ENCODE results near the gene PPFIA1. TPM values are rescaled to one million over a fixed set of nuclear protein-coding genes. Genes with fewer than 3 reads are reported as not detected.
A peak's percentile ranks its signal among the peaks of the same experiment; 100 is the strongest.
"Not testable (repeated sequence)": the region's sequence is repeated elsewhere in the genome, so short reads cannot be mapped to it uniquely, and the experiment has no call there.

Gene PPFIA1
- polyA plus RNA-seq, 4 donors: 41.0 to 63.0 (median 49.5) TPM

DNA sequence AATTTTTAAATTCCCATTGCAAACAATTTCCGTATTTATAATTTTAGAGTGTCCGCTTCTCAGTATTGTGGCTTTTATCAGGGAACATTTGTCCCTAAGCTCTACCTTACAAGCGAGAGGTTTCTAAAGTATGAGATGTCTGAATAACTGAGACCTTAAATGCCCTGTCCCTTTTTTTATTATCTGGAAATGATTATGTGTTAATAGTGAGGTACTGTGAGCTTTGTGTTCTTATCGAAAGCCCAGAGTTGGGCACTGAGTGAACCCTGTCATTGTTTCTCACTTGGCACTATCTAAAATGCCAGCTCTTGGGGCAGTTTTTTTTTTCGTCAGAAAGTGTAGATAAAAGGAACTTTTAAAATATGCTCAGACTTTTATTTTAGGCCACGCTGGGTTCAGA is 137.3 kb downstream of the PPFIA1 start:
- no peak for DNase-seq (ENCODE audit: low read depth in 4 of 4, low spot score in 2 of 4)

DNA sequence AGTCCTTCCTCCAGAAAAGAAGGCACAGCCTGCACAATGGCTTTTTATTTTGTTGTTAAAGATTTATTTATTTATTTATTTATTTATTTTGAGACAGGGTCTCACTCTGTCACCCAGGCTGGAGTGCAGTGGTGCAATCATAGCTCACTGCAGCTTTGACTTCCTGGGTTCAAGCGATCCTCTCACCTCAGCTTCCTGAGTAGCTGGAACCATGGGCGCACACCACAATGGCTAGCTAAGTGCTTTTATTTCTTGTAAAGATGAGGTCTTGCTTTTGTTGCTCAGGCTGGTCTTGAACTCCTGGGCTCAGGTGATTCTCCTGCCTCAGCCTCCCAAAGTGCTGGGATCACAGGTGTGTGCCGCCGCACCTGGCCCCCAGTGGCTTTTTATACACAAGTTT is 137.8 kb downstream of the PPFIA1 start:
- not testable (repeated sequence) for DNase-seq (ENCODE audit: low read depth in 4 of 4, low spot score in 2 of 4)

DNA sequence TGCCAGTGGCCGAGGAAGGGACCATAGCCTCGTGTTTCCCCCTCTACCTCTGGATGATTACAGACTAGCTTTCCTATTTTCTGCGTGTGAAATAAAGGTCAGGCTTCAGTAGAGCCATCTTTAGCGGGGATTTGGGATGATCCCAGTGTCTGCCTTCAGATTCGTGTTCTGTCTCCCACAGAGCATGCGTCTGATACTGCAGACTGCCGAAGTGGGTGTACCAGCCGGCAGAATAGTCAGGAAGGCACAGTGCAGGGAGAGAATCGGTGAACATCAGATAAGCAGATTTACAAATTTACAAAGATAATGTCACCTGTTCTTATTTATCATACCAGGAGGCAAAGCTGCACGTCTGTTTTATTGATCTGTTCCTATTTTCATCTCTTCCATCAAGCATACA is 138.9 kb downstream of the PPFIA1 start:
- no peak for DNase-seq (ENCODE audit: low read depth in 4 of 4, low spot score in 2 of 4)

DNA sequence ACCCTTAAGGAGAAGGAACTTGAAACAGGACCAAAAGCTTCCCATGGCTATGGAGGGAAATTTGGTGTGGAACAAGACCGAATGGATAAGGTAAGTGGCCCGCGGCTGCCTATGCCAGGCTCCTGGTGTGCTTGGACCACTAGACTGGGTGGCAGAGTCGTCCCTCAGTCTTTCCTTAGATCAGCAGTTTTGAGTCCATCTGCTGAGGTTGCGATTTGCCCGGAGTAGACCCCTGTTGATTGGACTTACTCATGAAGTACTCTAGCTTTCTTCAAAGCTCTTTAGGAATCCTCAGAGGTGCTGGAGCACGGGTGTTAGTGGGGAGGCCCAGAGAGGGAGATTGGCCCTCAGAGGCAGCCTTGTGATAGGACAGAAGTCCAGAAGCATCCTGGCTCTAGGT is 139.4 kb downstream of the PPFIA1 start:
- no peak for DNase-seq (ENCODE audit: low read depth in 4 of 4, low spot score in 2 of 4)

DNA sequence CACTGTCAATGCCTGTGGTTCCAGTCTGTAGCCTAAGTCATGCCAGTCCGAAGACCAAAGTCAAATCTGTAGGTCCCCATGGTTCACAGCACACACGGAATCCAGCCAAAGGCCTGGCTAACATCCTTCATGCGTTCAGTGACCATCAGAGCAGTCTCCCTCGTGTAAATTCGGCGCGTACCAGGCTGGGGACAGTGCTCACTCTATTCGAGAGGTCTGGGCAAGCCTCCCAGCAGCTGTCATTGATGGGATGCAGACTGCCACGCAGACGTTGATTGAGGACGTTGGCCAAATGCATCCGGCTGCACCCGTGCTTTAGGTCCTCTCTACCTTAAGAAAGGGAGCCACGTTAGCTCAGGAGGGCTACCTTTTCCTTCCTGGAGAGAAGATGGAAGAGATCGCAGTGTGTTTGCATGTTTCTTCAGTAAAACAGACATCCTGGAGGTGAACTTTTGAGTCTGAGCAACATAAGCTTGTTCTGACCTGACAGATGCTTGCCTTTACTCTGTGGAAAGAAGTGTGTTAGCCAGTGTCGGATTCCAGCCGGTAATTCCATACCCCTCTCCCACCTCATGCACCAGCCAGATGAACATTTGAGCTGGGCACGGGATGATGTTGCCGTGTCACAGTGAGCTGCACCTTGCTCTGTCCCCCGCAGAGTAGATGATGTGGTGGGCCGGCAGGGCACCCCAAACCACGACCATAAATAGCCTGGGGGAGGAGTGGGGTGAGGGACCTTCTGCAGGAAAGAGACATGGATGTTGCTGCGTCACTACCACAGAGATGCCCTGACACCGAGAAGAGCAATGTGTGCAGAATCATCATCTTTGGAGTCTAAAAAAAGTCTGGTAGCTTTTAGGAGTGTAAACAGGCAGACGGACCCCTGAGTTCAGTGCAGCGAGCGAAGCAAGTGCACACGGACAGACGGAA is 140.1 kb downstream of the PPFIA1 start:
- peak in 3 of 4 donors; percentile 29 to 31 (median 29) for DNase-seq (ENCODE audit: low read depth in 4 of 4, low spot score in 2 of 4)

DNA sequence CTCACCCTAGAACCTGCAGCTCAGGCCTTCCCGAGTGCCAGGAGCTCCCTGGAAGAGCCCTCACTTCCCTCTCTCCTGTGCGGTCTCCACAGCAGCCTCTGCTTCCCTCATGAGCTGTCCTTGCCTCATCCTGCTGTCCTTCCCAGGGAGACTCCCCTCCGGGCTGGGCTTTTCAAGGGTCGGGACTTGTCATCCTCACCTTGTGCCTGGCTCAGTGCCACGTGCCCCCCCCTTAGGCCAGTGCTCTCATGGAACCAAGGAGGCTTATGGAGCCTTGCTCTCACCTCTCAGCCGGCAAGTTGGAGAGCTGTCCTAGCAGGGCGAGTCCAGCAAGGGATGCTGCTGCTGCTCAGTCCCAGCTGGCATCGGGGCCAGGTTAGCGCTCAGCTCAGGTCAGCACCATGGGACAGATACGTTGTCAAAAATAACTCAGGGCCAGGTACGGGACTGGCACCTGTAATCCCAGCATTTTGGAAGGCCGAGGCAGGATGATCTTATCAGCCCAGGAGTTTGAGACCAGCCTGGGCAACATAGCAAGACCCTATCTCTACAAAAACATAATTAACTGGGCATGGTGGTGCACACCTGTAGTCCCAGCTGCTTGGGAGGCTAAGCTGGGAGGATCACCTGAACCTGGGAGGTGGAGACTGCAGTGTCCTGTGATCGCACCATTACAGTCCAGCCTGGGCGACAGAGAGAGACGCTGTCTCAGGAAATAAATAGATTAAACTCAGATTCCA is 141.4 kb downstream of the PPFIA1 start:
- DNase-seq (ENCODE audit: low read depth in 4 of 4, low spot score in 2 of 4): no peak

DNA sequence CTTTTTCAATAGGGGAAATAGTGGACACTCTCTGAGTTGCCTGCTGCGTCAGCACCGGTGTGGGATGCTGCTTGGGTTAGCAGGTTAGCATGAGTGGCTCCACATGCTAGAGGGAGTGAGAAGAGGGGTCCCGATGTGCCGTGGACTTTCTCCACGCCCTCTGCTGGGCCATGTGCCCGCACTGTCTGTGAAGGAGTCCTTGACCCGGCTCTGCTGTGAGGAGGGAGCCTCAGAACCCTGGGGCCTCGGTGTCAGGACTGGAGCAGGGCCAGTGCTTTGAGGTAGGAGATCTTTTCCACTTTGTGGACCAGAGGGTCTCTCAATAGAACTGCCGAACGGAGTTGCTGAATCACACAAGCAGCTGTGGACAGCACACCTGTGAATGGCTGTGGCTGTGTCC is 142.7 kb downstream of the PPFIA1 start:
- DNase-seq (ENCODE audit: low read depth in 4 of 4, low spot score in 2 of 4): no peak

DNA sequence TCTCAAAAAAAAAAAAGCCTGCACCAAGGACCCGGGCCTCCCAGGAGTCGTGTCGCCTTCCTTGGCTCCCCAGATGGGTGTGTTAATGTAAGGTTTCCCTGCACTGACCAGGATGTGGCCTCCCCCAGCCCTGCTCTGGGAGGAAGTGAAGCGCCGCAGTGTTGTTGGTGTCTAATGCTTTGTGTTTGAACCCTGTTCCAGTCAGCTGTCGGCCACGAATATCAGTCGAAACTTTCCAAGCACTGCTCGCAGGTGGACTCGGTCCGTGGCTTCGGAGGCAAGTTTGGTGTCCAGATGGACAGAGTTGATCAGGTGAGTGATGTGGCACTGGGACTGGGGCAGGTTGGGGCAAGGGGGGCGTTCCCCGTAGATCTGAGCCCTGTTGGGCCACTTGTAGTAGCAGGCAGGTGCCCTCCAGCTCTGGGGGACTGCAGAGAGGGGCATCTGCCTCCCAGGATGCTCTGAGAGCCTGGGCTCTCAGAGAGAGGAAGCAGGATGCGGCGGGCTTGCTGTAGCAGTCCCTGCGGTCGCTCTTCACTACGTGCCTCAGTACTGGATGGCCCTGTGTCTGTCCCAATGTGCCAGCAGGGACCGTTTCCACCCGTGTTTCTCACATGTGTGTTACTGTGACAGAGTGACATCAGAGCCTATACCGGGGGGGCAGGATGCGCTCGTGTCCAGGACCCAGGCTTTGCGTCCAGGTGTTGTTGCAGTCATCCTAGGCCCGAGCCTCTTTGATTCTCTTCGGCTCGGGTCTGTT is 144.0 kb downstream of the PPFIA1 start:
- DNase-seq (ENCODE audit: low read depth in 4 of 4, low spot score in 2 of 4): no peak

DNA sequence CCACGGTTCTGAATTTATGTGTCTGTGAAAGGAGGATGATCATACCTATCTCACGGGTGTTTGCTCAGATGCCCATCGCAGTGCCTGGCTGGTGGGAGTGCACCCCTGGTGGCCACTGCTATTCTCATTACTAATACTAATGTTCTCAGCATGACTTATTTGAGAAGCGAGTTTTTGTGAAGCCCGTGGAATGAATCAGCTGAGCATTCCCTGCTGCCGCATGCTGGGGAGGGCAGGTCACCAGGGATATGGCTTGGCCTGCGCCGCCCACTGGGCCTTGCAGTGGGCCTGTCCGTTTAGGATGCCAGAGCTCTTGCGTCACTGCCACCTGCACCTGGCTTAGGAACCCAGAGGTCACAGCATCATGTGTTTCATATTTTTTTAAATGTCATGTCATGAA is 144.7 kb downstream of the PPFIA1 start:
- DNase-seq (ENCODE audit: low read depth in 4 of 4, low spot score in 2 of 4): no peak

DNA sequence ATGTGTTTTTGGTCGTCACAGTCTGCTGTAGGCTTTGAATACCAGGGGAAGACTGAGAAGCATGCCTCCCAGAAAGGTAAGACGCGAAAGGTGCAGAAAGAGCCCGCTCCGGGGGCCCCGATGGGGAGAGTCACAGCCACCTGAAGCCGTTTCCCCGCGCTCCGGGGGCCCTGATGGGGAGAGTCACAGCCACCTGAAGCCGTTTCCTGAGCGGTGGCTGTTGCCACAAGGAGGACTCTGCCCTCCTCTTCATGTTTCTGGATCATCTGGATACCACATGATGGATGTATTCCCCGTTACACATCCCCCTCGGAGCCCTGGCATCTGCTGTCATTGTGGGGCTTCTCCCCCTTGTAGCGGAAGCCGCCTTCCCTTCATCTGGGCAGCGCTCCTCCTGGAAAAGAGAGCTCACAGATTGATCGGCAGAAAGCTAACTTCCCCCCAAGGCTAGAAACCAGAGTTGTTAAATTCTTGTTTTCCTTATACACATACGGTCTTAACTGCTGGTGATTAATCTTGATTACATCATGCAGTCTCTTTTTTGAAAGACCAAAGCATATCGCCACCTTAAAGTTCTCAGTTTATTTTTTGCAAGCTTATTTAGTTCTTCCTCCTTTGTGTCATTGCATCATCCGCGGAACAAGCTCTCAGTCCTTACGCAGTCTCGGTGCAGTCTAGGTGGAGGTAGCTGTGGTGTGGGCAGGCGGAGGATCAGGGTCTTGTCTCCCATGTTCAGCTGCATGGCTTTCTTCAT is 145.3 kb downstream of the PPFIA1 start:
- DNase-seq (ENCODE audit: low read depth in 4 of 4, low spot score in 2 of 4): no peak

DNA sequence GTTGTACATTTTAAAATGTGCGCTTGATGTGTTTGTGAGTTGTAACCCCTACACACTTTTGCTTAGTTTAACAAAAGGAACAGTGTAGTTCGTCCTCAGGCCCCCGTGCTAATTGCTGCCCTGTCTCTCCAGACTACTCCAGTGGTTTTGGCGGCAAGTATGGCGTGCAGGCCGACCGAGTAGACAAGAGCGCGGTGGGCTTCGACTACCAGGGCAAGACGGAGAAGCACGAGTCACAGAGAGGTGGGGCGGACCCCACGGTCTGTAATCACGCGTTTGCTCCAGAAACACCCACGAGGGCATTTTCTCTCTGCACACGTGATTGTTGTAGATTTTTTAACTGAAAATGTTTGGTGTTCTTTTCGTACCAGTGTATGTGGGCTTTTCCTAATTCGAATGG is 146.4 kb downstream of the PPFIA1 start:
- no peak for DNase-seq (ENCODE audit: low read depth in 4 of 4, low spot score in 2 of 4)

DNA sequence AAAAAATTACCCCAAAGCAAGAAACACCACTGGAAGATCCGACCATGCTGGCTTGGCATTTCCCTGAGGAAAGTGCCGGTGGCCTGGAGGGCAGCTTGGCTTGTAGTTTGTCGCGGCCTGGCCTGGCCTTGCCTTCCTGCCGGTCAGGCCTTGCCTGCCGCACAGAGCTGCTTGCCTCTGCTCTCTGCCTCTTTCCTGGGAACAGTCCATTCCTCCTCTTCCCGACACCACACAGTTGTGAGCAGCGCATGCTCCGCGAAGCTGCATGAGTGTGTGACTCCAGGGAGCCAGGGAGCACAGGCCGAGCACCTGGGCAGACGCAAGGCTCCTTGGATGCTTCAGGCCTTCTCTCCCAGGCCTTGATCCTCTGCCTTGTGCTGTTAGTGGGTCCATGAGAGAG is 147.6 kb downstream of the PPFIA1 start:
- DNase-seq (ENCODE audit: low read depth in 4 of 4, low spot score in 2 of 4): no peak

DNA sequence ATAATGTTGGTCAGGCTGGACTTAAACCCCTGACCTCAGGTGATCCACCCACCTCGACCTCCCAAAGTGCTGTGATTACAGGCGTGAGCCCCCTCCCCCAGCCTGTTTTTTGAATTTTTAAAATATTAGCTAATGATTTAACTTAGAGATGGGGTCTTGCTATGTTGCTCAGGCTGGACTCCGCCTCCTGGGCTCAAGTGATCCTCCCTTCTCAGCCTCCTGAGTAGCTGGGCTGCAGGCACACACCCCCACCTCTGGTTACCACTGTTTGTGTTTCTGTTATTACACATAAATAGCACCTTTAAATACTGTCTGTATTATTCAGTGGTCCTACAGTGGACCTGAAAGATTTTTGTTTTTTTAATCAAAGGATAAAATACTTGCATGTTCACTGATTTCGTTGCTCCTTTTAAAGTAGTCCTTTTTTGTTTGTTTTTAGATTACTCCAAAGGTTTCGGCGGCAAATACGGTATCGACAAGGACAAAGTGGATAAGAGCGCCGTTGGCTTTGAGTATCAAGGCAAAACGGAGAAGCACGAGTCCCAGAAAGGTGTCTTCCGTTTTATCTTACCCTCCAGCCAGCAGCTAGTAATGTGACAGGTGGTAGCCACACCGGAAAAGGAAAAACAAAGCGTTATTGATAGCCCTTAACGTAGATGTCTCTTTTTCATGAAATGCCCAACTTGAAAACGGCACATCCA is 149.0 kb downstream of the PPFIA1 start:
- no peak for DNase-seq (ENCODE audit: low read depth in 4 of 4, low spot score in 2 of 4)

DNA sequence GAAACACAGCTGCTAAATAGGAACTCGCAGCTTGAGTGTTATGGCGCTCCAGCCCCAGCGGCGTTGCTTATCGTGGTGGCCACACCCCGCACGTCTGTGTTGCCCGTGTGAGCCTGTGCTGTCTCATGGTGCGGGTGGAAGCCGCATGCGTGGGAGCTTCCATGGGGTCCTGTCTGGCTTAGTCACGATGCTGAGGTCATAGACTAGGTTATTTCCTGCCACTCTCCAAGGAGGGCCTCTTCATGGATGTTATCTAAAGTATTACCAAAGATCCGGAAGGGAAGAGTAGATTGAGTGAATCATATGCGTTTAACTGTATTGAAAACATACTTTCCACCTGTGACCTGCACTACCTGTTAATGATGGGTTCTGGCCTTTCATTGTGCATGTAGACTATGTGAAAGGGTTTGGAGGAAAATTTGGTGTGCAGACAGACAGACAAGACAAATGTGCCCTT is 149.5 kb downstream of the PPFIA1 start:
- no peak for DNase-seq (ENCODE audit: low read depth in 4 of 4, low spot score in 2 of 4)

DNA sequence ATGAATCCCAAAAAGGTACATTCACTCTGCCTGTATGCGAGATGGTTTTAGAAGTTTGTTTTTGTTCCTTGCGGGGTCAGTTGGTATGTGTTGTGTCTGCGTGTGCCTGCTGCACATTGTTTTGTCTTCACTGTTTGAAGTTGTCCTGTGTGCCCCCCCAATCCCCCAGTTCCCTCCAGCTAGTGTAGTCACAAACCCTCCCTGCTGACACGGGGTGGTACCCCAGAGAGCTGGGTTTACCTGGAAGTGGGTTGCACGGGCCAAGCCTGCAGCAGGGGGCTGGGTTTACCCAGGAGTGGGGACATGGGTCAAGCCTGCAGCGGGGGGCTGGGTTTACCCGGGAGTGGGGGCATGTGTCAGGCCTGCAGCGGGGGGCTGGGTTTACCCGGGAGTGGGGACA is 150.0 kb downstream of the PPFIA1 start:
- DNase-seq (ENCODE audit: low read depth in 4 of 4, low spot score in 2 of 4): no peak

DNA sequence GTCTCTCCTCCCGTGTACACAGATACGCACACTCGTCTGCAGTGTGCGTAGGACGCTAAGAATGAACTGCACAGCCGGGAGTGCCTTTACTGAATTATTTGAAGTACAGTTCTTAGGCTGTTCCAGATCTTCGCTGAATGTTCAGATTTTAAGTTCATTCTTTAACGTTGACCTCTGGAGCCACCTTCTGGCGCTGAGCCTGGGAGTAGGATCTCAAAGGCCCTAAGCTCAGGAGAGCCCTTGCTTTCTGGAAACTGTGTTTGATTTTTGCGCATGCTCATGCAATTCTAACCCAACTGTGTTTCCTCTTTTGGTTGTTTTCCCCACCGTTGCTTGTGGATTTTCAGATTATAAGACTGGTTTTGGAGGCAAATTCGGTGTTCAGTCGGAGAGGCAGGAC is 150.6 kb downstream of the PPFIA1 start:
- DNase-seq (ENCODE audit: low read depth in 4 of 4, low spot score in 2 of 4): no peak

DNA sequence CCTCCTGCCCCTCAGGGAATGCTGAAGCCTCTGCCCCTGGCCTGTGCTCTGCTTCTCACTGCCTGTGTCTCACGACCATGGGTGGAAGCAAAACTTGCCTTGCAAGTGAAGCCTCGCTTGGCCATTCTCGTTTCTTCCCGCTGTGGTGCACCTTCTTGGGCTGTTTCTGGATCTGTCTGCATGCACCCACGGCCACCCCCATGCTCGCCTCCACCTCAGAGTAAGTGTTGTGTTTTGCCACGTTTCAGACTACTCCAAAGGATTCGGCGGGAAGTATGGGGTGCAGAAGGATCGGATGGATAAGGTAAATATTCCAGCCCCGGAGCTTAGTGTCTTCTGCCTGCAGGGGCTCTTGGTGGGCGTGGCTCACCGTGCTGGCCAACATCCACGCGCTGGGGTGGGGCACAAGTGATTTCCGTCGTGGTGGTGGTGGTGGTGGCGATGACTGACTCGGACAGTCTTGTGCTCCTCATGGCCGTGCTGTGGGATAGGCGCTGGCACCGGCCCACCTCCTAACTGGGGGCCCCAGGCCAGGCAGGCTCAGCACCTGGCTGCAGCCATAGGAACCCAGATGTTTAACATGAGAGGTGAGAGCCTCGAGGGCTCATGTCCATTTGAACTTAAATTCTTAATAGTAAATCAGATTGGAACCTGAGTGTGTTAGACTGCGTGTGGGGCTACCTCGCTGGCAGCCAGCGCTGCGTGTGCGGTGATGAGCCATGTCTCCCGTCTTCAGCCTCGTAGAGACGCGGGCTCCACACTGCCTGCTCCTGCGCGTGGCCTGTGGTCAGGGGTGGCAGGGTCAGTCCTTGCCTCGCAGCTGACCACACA is 152.4 kb downstream of the PPFIA1 start:
- no peak for DNase-seq (ENCODE audit: low read depth in 4 of 4, low spot score in 2 of 4)

DNA sequence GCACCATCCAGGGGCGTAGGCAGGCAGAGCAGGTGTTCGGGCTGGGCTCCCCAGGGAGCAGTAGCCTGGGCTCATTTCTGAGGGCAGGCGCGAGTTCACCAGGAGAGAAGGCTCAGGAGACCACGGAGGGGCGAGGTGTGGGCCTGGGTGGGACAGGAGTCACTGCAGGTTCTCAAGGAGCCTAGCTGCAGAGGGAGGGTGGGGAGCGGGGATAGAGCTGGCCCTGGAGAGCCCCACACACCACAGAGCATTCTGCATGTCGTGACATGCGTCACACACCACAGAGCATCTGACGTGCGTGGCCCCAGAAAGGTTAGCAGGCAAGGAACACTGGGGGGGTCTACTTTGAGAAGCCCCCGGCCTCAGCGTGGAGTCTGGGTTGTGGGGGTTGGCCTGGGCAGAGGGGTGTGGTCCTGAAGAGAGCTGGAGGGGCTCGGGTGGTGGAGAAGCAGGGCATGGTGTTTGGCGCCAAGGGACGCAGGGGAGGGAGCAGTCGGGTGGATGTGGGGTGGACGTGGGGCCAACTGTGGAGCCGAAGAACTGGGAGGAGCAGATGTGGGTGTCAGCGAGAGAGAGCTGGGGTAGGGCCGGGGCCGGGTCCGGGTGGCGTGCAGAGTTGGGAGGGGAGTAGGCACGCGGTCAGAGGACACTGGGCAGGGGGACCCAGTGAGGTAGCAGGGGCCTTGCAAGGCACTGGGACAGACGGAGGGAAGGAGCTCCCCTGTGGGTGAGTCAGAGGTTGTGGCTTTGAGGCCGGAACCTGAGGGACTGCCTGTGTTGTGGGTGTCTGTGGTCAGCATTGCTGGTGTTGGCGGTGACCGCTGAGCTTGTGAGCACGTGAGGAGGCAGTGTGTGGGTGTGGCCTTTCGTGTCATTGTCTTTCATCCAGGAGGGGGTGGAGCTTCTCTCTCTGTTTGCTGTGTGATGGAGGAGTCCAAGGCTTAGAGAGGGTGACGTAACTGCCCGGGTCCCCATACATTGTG is 153.3 kb downstream of the PPFIA1 start:
- no peak for DNase-seq (ENCODE audit: low read depth in 4 of 4, low spot score in 2 of 4)
